ACC112 (cell line): ENCODE data around the gene CAMTA1.

ENCODE experiments used
- H2AFZ ChIP-seq: fragments of 200-600 bp; sonication (generic); one replicate; pipeline ENCODE4 v1.6.0; 2017; ENCODE audit warnings: antibody characterized with exemption, low read length; ENCODE audit not compliant: unreplicated experiment
- H3K27ac ChIP-seq: fragments of 200-600 bp; sonication (generic); 2 replicates; pipeline ENCODE4 v1.5.1; 2014; ENCODE audit warnings: low read depth, mild to moderate bottlenecking, antibody characterized with exemption, low read length, moderate library complexity
- H3K27me3 ChIP-seq: fragments of 200-600 bp; sonication (generic); 2 replicates; pipeline ENCODE4 v1.6.1; 2014; ENCODE audit warnings: mild to moderate bottlenecking, antibody characterized with exemption, low read length, moderate library complexity, mixed read lengths; ENCODE audit not compliant: insufficient read depth
- H3K36me3 ChIP-seq: fragments of 200-600 bp; sonication (generic); 2 replicates; pipeline ENCODE4 v1.6.1; 2016; ENCODE audit warnings: mild to moderate bottlenecking, antibody characterized with exemption, low read length, moderate library complexity, mixed read lengths; ENCODE audit not compliant: insufficient read depth
- H3K4me1 ChIP-seq: fragments of 200-600 bp; sonication (generic); one replicate; pipeline ENCODE4 v1.6.1; 2016; ENCODE audit warnings: low read length, mixed read lengths; ENCODE audit not compliant: insufficient read depth, unreplicated experiment, control insufficient read depth
- H3K4me3 ChIP-seq: fragments of 200-600 bp; sonication (generic); 2 replicates; pipeline ENCODE4 v1.5.1; 2014; ENCODE audit warnings: mild to moderate bottlenecking, low read depth, low read length
- H3K79me2 ChIP-seq: fragments of 200-600 bp; sonication (generic); one replicate; pipeline ENCODE4 v1.6.0; 2016; ENCODE audit warnings: low read length; ENCODE audit not compliant: control insufficient read depth, unreplicated experiment, insufficient read depth

Gene CAMTA1

DNA sequence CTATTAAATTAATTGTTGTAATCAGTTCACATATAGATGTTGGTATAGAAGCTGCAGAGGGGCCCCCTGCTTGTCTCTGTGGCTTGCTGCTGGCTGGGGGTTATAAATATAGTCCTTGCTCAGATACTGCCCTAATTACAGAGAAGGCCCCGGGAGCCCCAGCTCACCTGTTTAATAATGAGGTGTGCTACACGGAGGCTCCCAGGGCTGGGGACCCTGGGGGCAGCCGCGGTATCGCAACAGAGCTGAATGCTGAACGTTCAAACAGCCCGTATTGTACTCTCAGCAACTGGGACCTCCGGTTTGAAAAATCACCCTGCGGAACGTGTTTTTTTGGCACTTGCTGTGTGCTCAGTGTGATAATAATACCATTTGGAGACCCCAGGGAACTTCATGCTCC lies 309.3 kb downstream of the CAMTA1 start:
- Histone ChIP-seq H3K4me1 (no peaks in the 10 kb centered on the region), H3K36me3 (no peaks in the 10 kb centered on the region), H3K79me2 (no peaks in the 10 kb centered on the region), H3K4me3 (no peak overlapping the region), H3K27me3 (peaks cover 91% of the 10 kb centered on the region), H2AFZ (no peak overlapping the region), H3K27ac (no peak overlapping the region)

GRCh38 chr1:7095343-7095964 lies 310.2 kb downstream of the CAMTA1 start:
- Histone ChIP-seq H3K4me1 (no peaks in the 10 kb centered on the region), H3K27me3 (peaks cover 91% of the 10 kb centered on the region), H2AFZ (no peak overlapping the region), H3K4me3 (no peak overlapping the region), H3K27ac (no peak overlapping the region), H3K79me2 (no peaks in the 10 kb centered on the region), H3K36me3 (no peaks in the 10 kb centered on the region)

- Histone ChIP-seq H3K27ac (no peak overlapping the region), H3K27me3 (peaks cover 76% of the 10 kb centered on the region), H3K4me1 (no peaks in the 10 kb centered on the region), H3K79me2 (no peaks in the 10 kb centered on the region), H3K4me3 (no peak overlapping the region), H2AFZ (no peak overlapping the region), H3K36me3 (no peaks in the 10 kb centered on the region)
These were observed 312.8 kb downstream of the CAMTA1 start for GRCh38 chr1:7097938-7098592.

- peaks cover 71% of the 10 kb centered on the region for H3K27me3 ChIP-seq
- no peaks in the 10 kb centered on the region for H3K79me2 ChIP-seq
- H3K4me1 ChIP-seq = no peaks in the 10 kb centered on the region
- no peak overlapping the region for H3K27ac ChIP-seq
- no peak overlapping the region for H2AFZ ChIP-seq
- H3K4me3 ChIP-seq = no peak overlapping the region
- H3K36me3 ChIP-seq = no peaks in the 10 kb centered on the region
These were observed 313.4 kb downstream of the CAMTA1 start for GRCh38 chr1:7098641-7099040.

DNA sequence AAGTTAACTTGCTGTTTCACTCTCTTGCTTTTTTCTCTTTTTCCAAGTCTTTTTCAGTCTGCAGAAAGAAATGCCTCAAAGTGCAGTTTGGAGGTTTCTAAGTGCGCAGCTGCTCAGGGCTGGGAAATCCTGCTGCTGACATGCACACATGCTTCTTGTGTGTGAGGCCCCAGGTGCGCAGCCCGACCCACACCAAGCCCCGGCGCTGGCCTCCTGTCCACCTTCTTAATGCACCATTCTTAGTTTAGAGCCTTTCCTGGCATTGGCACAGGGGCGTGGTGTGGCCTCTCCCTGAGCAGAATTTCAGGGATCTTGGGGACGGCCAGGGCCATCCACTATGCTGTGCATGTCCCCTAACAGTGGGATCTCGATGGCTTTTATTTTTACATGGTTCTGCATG lies 315.2 kb downstream of the CAMTA1 start:
- Histone ChIP-seq H3K4me3 (no peak overlapping the region), H3K27me3 (peaks cover 57% of the 10 kb centered on the region), H3K36me3 (no peaks in the 10 kb centered on the region), H3K27ac (no peak overlapping the region), H3K79me2 (no peaks in the 10 kb centered on the region), H3K4me1 (no peaks in the 10 kb centered on the region), H2AFZ (no peak overlapping the region)

DNA sequence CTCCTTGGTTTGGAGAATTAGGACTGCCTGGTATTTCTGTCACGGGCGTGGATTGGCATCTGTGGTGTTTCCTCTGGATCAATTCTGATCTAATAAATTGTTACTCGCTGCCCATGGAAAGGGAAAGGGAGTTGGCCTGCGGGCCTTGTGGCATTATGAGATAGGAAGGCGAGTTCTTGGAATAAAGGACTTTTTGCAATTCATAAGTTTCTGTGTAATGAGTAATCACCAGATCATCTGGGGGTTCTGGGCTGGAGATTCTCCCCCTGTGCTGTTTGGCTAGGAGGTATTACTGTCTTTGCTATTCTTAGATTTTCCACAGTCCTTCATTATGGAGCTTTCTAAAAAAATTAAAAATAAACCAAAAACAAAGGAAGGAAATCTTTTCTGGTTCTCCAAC lies 315.9 kb downstream of the CAMTA1 start:
- Histone ChIP-seq H2AFZ (no peak overlapping the region), H3K27ac (no peak overlapping the region), H3K27me3 (peaks cover 54% of the 10 kb centered on the region), H3K4me3 (no peak overlapping the region), H3K79me2 (no peaks in the 10 kb centered on the region), H3K4me1 (no peaks in the 10 kb centered on the region), H3K36me3 (no peaks in the 10 kb centered on the region)

DNA sequence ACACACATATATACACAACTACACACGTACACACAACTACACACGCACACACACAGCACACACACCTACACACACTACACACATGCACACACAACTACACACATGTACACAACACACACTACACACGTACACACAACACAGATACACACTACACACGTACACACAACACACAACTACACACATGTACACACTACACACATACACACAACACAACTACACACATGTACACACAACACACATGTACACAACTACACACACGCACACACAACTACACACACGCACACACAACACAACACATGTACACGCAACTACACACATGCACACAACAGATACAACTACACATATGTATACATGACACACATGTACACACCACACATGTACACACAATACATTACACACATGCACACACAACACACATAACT lies 318.1 kb downstream of the CAMTA1 start:
- H3K36me3 ChIP-seq = no peaks in the 10 kb centered on the region
- peaks cover 54% of the 10 kb centered on the region for H3K27me3 ChIP-seq
- H2AFZ ChIP-seq = no peak overlapping the region
- no peaks in the 10 kb centered on the region for H3K4me1 ChIP-seq
- H3K4me3 ChIP-seq = no peak overlapping the region
- H3K79me2 ChIP-seq = no peaks in the 10 kb centered on the region
- H3K27ac ChIP-seq = no peak overlapping the region

- no peak overlapping the region for H3K4me3 ChIP-seq
- H3K4me1 ChIP-seq = no peaks in the 10 kb centered on the region
- no peaks in the 10 kb centered on the region for H3K36me3 ChIP-seq
- H3K27ac ChIP-seq = no peak overlapping the region
- H3K27me3 ChIP-seq = peaks cover 54% of the 10 kb centered on the region
- no peak overlapping the region for H2AFZ ChIP-seq
- no peaks in the 10 kb centered on the region for H3K79me2 ChIP-seq
These were observed 318.6 kb downstream of the CAMTA1 start for GRCh38 chr1:7103874-7104273.

DNA sequence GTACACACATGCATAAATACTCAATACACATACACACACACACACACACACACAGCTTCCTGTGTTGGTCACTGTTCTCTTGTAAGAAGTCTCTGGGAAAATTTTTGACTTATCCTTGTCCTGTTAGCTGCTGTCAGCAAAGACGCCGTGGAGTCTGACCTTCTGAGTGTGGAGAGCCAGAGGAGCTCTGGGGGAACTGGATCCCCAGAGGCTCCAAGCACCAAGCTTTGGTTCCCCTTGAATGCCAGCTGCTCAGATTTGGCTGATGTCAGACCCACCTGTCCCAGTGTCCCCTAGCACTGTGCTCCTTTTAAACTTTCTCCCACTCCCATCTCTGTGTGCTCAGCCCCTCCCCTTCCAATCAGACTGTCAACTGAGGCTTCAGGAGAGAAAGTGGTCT lies 319.1 kb downstream of the CAMTA1 start:
- Histone ChIP-seq H3K4me3 (no peak overlapping the region), H3K27me3 (peaks cover 57% of the 10 kb centered on the region), H3K79me2 (no peaks in the 10 kb centered on the region), H3K4me1 (no peaks in the 10 kb centered on the region), H2AFZ (no peak overlapping the region), H3K27ac (no peak overlapping the region), H3K36me3 (no peaks in the 10 kb centered on the region)

DNA sequence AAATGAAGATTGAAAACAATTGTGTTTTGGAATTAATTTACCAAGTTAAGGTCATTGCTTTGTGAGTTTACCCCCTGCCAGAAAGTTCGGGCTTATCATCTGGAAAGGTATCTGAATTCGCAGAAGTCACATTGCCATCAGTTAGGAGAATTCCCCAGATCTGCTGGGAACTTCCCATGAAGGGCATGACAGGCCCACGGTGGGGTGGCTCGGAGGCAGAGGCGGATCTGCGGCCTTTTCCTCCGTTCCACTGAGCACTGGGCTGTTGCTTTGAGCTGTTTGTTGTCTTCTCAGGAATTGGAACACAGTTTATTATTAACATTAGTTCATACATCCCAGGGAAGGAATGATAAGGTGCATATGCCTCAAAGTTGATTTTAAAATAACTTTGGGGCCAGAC lies 320.0 kb downstream of the CAMTA1 start:
- no peak overlapping the region for H2AFZ ChIP-seq
- no peaks in the 10 kb centered on the region for H3K4me1 ChIP-seq
- H3K27ac ChIP-seq = no peak overlapping the region
- no peaks in the 10 kb centered on the region for H3K36me3 ChIP-seq
- no peaks in the 10 kb centered on the region for H3K79me2 ChIP-seq
- H3K27me3 ChIP-seq = peaks cover 57% of the 10 kb centered on the region
- H3K4me3 ChIP-seq = no peak overlapping the region

GRCh38 chr1:7106442-7107108 lies 321.3 kb downstream of the CAMTA1 start:
- Histone ChIP-seq H3K27me3 (peaks cover 57% of the 10 kb centered on the region), H3K36me3 (no peaks in the 10 kb centered on the region), H3K4me1 (no peaks in the 10 kb centered on the region), H3K79me2 (no peaks in the 10 kb centered on the region), H2AFZ (no peak overlapping the region), H3K4me3 (no peak overlapping the region), H3K27ac (no peak overlapping the region)
